ENCODE data around the gene SMC1B. TPM values are rescaled to one million over a fixed set of nuclear protein-coding genes. Genes with fewer than 3 reads are reported as not detected.

The SMC1B gene
- total and polyA plus RNA-seq, 2 of the 8 experiments (the other 6 are each of a cell fraction or from before 2014, with no cell fraction given) = 0.02 TPM; not detected in 1

GRCh38 chr22:45304971-45305370, 108.4 kb downstream of the SMC1B start:
- WGBS, 2 experiments (ENCODE audit: extremely low coverage in 1 of 2, insufficient coverage in 1 of 2, insufficient read length in 1 of 2, insufficient replicate concordance in 2 of 2, low coverage in 1 of 2, low lambda C conversion rate in 2 of 2, missing lambda C conversion rate in 1 of 2) = 96% methylated on average over 6 of the region's 6 CpGs; no CpG with 5 or more reads in 1 of the 2 experiments
- DNase-seq (ENCODE audit: low read depth in 1 of 2, low spot score in 2 of 2) (no peak), FAIRE-seq (no peak)
- Histone ChIP-seq H3K4me3 (ENCODE audit: extremely low read depth in 1 of 4, insufficient read depth in 2 of 4, low read depth in 3 of 4, low read length in 4 of 4) (no peak overlapping the region), H4K8ac (ENCODE audit: extremely low read depth, insufficient read depth, low read length) (no peak overlapping the region), H3K4ac (replicated peaks; ENCODE audit: insufficient read length, low read depth, low read length) (no peak overlapping the region), H3K9me3 (ENCODE audit: insufficient read depth in 2 of 2, low read depth in 1 of 2, low read length in 1 of 2) (no peaks in the 10 kb centered on the region), H2BK20ac (ENCODE audit: low read length) (no peak overlapping the region), H2BK5ac (ENCODE audit: low read depth, low read length) (no peak overlapping the region), H3K23me2 (ENCODE audit: low read depth, low read length) (no peaks in the 10 kb centered on the region; the same call in 1 of the 2 replicates), H3K27ac (ENCODE audit: low read depth, low read length) (no peak overlapping the region), H3K79me1 (ENCODE audit: low read depth, low read length) (no peaks in the 10 kb centered on the region), H4K91ac (replicated peaks; ENCODE audit: insufficient read length, low read length) (no peak overlapping the region), H3K14ac (ENCODE audit: insufficient read length) (no peak overlapping the region), H3K4me2 (ENCODE audit: insufficient read depth in 1 of 2, low read depth in 2 of 2, low read length in 2 of 2) (no peak overlapping the region), H2BK12ac (ENCODE audit: low read depth, low read length) (no peak overlapping the region), H2BK120ac (replicated peaks; ENCODE audit: low read depth, low read length) (no peak overlapping the region), H2AFZ (ENCODE audit: low read length) (no peak overlapping the region), H3K27me3 (replicated peaks in 1 of 4; ENCODE audit: control insufficient read depth in 3 of 4, extremely low read depth in 1 of 4, insufficient read depth in 3 of 4, low read length in 3 of 4) (no peaks in the 10 kb centered on the region), H3K23ac (ENCODE audit: insufficient read length) (no peak overlapping the region), H2BK15ac (ENCODE audit: low read length) (no peak overlapping the region), H4K5ac (ENCODE audit: insufficient read length, low read depth, low read length) (no peak overlapping the region), H4K20me1 (replicated peaks in 1 of 2; ENCODE audit: control insufficient read depth in 1 of 2, insufficient read depth in 2 of 2, low read length in 2 of 2) (no peaks in the 10 kb centered on the region), H3K36me3 (ENCODE audit: control insufficient read depth in 2 of 4, insufficient read depth in 4 of 4, low read length in 3 of 4) (no peaks in the 10 kb centered on the region), H3K18ac (ENCODE audit: extremely low read depth, low read length) (no peak overlapping the region), H3K56ac (replicated peaks; ENCODE audit: insufficient read length, low read depth, low read length) (no peak overlapping the region), H2AK5ac (ENCODE audit: low read depth, low read length) (no peak overlapping the region), H3K79me2 (ENCODE audit: control insufficient read depth in 1 of 2, insufficient read depth in 2 of 2, low read length in 2 of 2) (no peaks in the 10 kb centered on the region), H3K4me1 (replicated peaks in 1 of 4; ENCODE audit: control insufficient read depth in 3 of 4, insufficient read depth in 4 of 4, low read length in 3 of 4) (peaks cover 0 to 5% (median 4%) of the 10 kb centered on the region in 4 experiments; a peak in 4 of 7 replicates), H3K9ac (replicated peaks in 1 of 4; ENCODE audit: extremely low read depth in 1 of 4, low read depth in 3 of 4, low read length in 3 of 4) (no peak overlapping the region)
- CTCF ChIA-PET (ENCODE audit: partially characterized antibody) = interaction anchor here (0.7 to 2.9 kb wide), 4 partner anchors 10 to 30 kb away, joined by 3 to 9 read pairs (median 4); no protein-coding TSS in a partner anchor
- POLR2A ChIA-PET (ENCODE audit: partially characterized antibody) = no interaction called here
- TF ChIP-seq NANOG (IDR thresholded peaks at IDR 0.05; ENCODE audit: insufficient read depth, low read depth, low read length, poor library complexity, severe bottlenecking) (no peak), SP1 (IDR thresholded peaks at IDR 0.05; ENCODE audit: low read depth, low read length) (no peak), SRF (IDR thresholded peaks at IDR 0.05; ENCODE audit: low read depth, low read length) (no peak), JUND (IDR thresholded peaks at IDR 0.05; ENCODE audit: low read length) (no peak), TEAD4 (IDR thresholded peaks at IDR 0.05; ENCODE audit: low read depth, low read length) (no peak), SIX5 (IDR thresholded peaks at IDR 0.05; ENCODE audit: low read depth, low read length) (no peak), SUZ12 (IDR thresholded peaks at IDR 0.05; ENCODE audit: low read length) (no peak), SIN3A (conservative IDR thresholded peaks at IDR 0.05 in 1 of 2, IDR thresholded peaks at IDR 0.05 in 1 of 2; ENCODE audit: low read depth in 1 of 2, low read length in 2 of 2) (no peak), EGR1 (IDR thresholded peaks at IDR 0.05; ENCODE audit: borderline replicate concordance, low read depth, low read length) (no peak), POU5F1 (IDR thresholded peaks at IDR 0.05; ENCODE audit: low read depth, low read length) (no peak), TAF7 (optimal IDR thresholded peaks at IDR 0.05; ENCODE audit: borderline replicate concordance, low read depth, low read length) (no peak), TAF1 (IDR thresholded peaks at IDR 0.05; ENCODE audit: low read depth, low read length) (no peak), CHD1 (IDR thresholded peaks at IDR 0.05; ENCODE audit: low read depth, low read length) (no peak), ATF3 (IDR thresholded peaks at IDR 0.05; ENCODE audit: insufficient read depth, low read depth, low read length) (no peak), GABPA (IDR thresholded peaks at IDR 0.05; ENCODE audit: borderline replicate concordance, insufficient read depth, low read length) (no peak)
